Right hindlimb (tissue), 1 donor: Measurements from ENCODE around the gene TMED7.
A peak's percentile ranks its signal among the peaks of the same experiment; 100 is the strongest.
"Not testable (repeated sequence)": the region's sequence is repeated elsewhere in the genome, so short reads cannot be mapped to it uniquely, and the experiment has no call there.

Experiments
- DNase-seq: peaks from one replicate; pipeline ENCODE4 v3.0.0-alpha.2; 2018

Gene TMED7

GRCh38 chr5:115625579-115626444, at the start of gene TMED7:
TSS of gene TMED7 (minus strand) at chr5:115626036. CDS start at chr5:115625792, 244 bp downstream.
- peak; percentile 100 for DNase-seq

- DNase-seq = not testable (repeated sequence)
These were observed 48.9 kb upstream of the TMED7 start for GRCh38 chr5:115674782-115675181.

GRCh38 chr5:115673596-115673995, 47.8 kb upstream of the TMED7 start:
- no peak for DNase-seq

- no peak for DNase-seq
These were observed 46.1 kb upstream of the TMED7 start for GRCh38 chr5:115671939-115672338.

- DNase-seq = no peak
These were observed 40.2 kb upstream of the TMED7 start for GRCh38 chr5:115666023-115666422.

- DNase-seq = no peak
These were observed 35.7 kb upstream of the TMED7 start for GRCh38 chr5:115661563-115661962.

GRCh38 chr5:115661101-115661500, 35.3 kb upstream of the TMED7 start:
- peak; percentile 52 for DNase-seq

GRCh38 chr5:115657881-115658233, 32.0 kb upstream of the TMED7 start:
- DNase-seq = no peak

GRCh38 chr5:115657125-115657880, 31.5 kb upstream of the TMED7 start:
- no peak for DNase-seq

- DNase-seq = no peak
These were observed 30.6 kb upstream of the TMED7 start for GRCh38 chr5:115656404-115656803.

GRCh38 chr5:115655994-115656393, 30.2 kb upstream of the TMED7 start:
- no peak for DNase-seq

GRCh38 chr5:115649541-115649940, 23.7 kb upstream of the TMED7 start:
- DNase-seq = no peak

GRCh38 chr5:115648056-115648455, 22.2 kb upstream of the TMED7 start:
- no peak for DNase-seq

- DNase-seq = not testable (repeated sequence)
These were observed 19.6 kb upstream of the TMED7 start for GRCh38 chr5:115645386-115645785.

- no peak for DNase-seq
These were observed 18.2 kb upstream of the TMED7 start for GRCh38 chr5:115644046-115644445.

GRCh38 chr5:115641948-115642347, 16.1 kb upstream of the TMED7 start:
- no peak for DNase-seq

GRCh38 chr5:115640274-115640673, 14.4 kb upstream of the TMED7 start:
- DNase-seq = no peak

GRCh38 chr5:115639377-115639776, 13.5 kb upstream of the TMED7 start:
- DNase-seq = no peak

GRCh38 chr5:115637507-115637906, 11.7 kb upstream of the TMED7 start:
- DNase-seq = no peak

GRCh38 chr5:115636008-115636407, 10.2 kb upstream of the TMED7 start:
- no peak for DNase-seq

- peak; percentile 92 for DNase-seq
These were observed 8.7 kb upstream of the TMED7 start for GRCh38 chr5:115634343-115635132.

GRCh38 chr5:115629903-115630302, 4.1 kb upstream of the TMED7 start:
- DNase-seq = no peak

- no peak for DNase-seq
These were observed 1.5 kb upstream of the TMED7 start for GRCh38 chr5:115627295-115627865.
